ENCODE measurements around the gene ARAP1.

Gene ARAP1

GRCh38 chr11:72773291-72773690 lies 21.1 kb upstream of the ARAP1 start:
- POLR2A ChIA-PET, result no interaction called here
- peak; percentile 69 for DNase-seq (ENCODE audit: low read depth, low spot score)
- H3K4me3 ChIP-seq (ENCODE audit: low read depth, low read length), result no peak overlapping the region
- CTCF ChIA-PET, result interaction anchor here (0.9 to 5.9 kb wide), 10 partner anchors 9 to 50 kb away, joined by 3 to 27 read pairs (median 4); partner anchors contain the start of gene STARD10
- TF ChIP-seq, protein P1, sequence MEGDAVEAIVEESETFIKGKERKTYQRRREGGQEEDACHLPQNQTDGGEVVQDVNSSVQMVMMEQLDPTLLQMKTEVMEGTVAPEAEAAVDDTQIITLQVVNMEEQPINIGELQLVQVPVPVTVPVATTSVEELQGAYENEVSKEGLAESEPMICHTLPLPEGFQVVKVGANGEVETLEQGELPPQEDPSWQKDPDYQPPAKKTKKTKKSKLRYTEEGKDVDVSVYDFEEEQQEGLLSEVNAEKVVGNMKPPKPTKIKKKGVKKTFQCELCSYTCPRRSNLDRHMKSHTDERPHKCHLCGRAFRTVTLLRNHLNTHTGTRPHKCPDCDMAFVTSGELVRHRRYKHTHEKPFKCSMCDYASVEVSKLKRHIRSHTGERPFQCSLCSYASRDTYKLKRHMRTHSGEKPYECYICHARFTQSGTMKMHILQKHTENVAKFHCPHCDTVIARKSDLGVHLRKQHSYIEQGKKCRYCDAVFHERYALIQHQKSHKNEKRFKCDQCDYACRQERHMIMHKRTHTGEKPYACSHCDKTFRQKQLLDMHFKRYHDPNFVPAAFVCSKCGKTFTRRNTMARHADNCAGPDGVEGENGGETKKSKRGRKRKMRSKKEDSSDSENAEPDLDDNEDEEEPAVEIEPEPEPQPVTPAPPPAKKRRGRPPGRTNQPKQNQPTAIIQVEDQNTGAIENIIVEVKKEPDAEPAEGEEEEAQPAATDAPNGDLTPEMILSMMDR (IDR thresholded peaks at IDR 0.05; ENCODE audit: insufficient read depth, low read length, missing control alignments), result no peak

DNA sequence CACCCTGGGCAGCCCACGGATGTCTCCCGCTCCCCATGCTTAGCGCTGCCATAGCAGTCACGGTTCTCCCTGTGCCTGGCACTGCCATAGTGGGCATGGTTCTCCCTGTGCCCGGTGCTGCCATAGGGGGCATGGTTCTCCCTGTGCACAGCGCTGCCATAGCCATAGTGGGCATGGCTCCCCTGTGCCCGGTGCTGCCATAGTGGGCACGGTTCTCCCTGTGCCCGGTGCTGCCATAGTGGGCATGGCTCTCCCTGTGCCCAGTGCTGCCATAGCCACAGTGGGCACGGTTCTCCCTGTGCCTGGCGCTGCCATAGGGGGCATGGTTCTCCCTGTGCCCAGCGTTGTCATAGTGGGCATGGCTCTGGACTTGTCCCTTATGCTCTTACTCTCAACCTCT lies 19.9 kb upstream of the ARAP1 start:
- no peak for DNase-seq (ENCODE audit: low read depth, low spot score)
- ChIA-PET CTCF (interaction anchor here (1.2 to 5.9 kb wide), 10 partner anchors 9 to 341 kb away, joined by 3 to 27 read pairs (median 4); partner anchors contain the start of gene STARD10), POLR2A (interaction anchor here (0.6 kb wide), 1 partner anchor 135 kb away, joined by 3 read pairs; no protein-coding TSS in a partner anchor)
- H3K4me3 ChIP-seq (ENCODE audit: low read depth, low read length), result no peak overlapping the region
- TF ChIP-seq, protein P1 (IDR thresholded peaks at IDR 0.05; ENCODE audit: insufficient read depth, low read length, missing control alignments), result no peak

DNA sequence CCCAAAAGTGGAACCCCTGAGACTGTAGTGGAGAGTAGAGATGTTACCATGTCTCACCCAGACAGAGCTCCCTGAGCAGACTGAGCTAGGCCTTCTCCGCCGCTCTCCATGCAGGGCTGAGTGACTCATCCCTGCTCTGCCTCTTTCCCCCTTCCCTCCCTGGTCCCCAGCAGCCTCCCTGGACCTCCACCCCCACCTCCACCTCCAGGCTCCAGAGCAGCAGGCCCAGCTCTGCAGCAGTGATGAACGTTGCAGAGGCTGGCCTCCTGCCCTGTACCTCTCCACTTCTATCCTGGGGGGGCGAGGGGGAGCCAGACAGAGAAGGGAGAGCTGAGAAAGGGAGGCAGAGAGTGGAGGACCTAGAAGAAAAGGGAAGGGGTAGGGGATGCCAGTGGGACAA lies 19.3 kb upstream of the ARAP1 start:
- DNase-seq (ENCODE audit: low read depth, low spot score), result no peak
- H3K4me3 ChIP-seq (ENCODE audit: low read depth, low read length), result no peak overlapping the region
- TF ChIP-seq, protein P1 (IDR thresholded peaks at IDR 0.05; ENCODE audit: insufficient read depth, low read length, missing control alignments), result no peak
- ChIA-PET CTCF (interaction anchor here (0.7 to 5.9 kb wide), 6 partner anchors 10 to 340 kb away, joined by 3 to 27 read pairs (median 4); partner anchors contain the start of gene STARD10), POLR2A (interaction anchor here (0.6 kb wide), 1 partner anchor 135 kb away, joined by 3 read pairs; no protein-coding TSS in a partner anchor)

GRCh38 chr11:72770799-72771198 lies 18.6 kb upstream of the ARAP1 start:
- no peak overlapping the region for H3K4me3 ChIP-seq (ENCODE audit: low read depth, low read length)
- no peak for DNase-seq (ENCODE audit: low read depth, low spot score)
- TF ChIP-seq, protein P1 (IDR thresholded peaks at IDR 0.05; ENCODE audit: insufficient read depth, low read length, missing control alignments), result no peak
- CTCF ChIA-PET, result interaction anchor here (1.2 to 5.9 kb wide), 3 partner anchors 16 to 46 kb away, joined by 4 to 27 read pairs (median 7); partner anchors contain the start of gene STARD10
- POLR2A ChIA-PET, result no interaction called here

DNA sequence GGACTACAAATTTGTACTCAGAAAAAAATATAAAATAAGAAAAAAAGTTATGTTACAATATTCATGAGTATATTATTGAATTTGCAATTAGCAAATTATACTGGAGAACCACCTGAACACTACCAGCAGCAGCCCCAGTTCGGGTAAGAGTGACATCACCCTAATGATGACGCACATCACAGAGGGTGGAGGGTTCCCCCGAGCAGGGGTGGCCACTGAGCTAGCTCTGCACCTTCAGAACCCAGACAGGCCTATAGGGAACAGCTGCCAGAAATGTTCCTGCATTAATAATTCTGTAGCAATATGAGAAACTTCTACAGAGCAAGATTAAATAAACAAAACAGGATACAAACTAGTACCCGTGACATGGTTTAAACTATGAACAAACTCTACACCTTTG lies 17.5 kb upstream of the ARAP1 start:
- TF ChIP-seq, protein P1 (IDR thresholded peaks at IDR 0.05; ENCODE audit: insufficient read depth, low read length, missing control alignments), result no peak
- H3K4me3 ChIP-seq (ENCODE audit: low read depth, low read length), result no peak overlapping the region
- CTCF ChIA-PET, result interaction anchor here (5.9 kb wide), 1 partner anchor 24 kb away, joined by 27 read pairs; the partner anchor contains the start of gene STARD10
- POLR2A ChIA-PET, result no interaction called here
- DNase-seq (ENCODE audit: low read depth, low spot score), result no peak

DNA sequence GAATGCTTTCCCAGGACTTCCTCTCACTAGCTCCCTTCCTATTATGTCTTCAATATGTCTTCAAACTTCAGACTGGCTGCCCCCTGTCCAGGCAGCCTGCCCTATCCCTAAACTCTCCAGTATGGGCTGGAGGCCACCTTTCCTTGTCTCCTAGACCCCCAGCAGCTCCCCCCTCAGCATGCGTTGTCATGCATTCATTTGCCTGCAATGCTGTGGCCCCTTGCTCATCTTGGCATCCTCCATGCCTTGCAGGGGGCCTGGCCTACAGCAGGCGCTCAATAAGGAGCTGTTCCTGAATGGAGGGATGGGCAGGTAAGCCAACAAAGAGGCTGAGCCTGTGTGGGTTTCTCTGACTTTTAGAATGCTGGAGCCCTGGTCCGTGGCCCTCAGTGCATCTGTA lies 16.4 kb upstream of the ARAP1 start:
- TF ChIP-seq, protein P1 (IDR thresholded peaks at IDR 0.05; ENCODE audit: insufficient read depth, low read length, missing control alignments), result no peak
- ChIA-PET POLR2A (no interaction called here), CTCF (interaction anchor here (1.2 kb wide), 1 partner anchor 44 kb away, joined by 4 read pairs; no protein-coding TSS in a partner anchor)
- H3K4me3 ChIP-seq (ENCODE audit: low read depth, low read length), result no peak overlapping the region
- DNase-seq (ENCODE audit: low read depth, low spot score), result no peak

Data from AG04449 (cell line).